Stimulated activated naive B cell treated with anti-CD40 and anti-IgM and Interleukin-4, amounts not matched to agents 10 μg/mL and 1 μg/mL and 100 μg/mL, for 72 hours (primary cell): Measurements from ENCODE around the gene PRAC2.
A peak's percentile ranks its signal among the peaks of the same experiment; 100 is the strongest.

ENCODE experiments used
- ATAC-seq, 2 donors: fragments of 150-1000 bp; cut with Tn5 transposase; replicated peaks; 2 replicates each; pipeline ENCODE4 v1.10.0; 2021; ENCODE audit warnings: moderate library complexity in 1 of 2
- DNase-seq: peaks from one replicate; pipeline ENCODE4 v3.0.0; 2021
- H3K27ac Mint-ChIP-seq: one replicate; pipeline ENCODE4 v1.8.0; 2022; ENCODE audit warnings: mild to moderate bottlenecking, mixed read lengths
- H3K27me3 Mint-ChIP-seq, 2 donors: one replicate each; pipeline ENCODE4 v1.8.0; 2022; ENCODE audit warnings: mixed read lengths in 2 of 2
- H3K36me3 Mint-ChIP-seq, 2 donors: one replicate each; pipeline ENCODE4 v1.8.0; 2022; ENCODE audit warnings: mixed read lengths in 2 of 2, mild to moderate bottlenecking in 1 of 2
- H3K4me1 Mint-ChIP-seq, 2 donors: one replicate each; pipeline ENCODE4 v1.8.0; 2022; ENCODE audit warnings: mixed read lengths in 2 of 2, mild to moderate bottlenecking in 1 of 2
- H3K4me3 Mint-ChIP-seq, 2 donors: one replicate each; pipeline ENCODE4 v1.8.0; 2022; ENCODE audit warnings: mild to moderate bottlenecking in 2 of 2, mixed read lengths in 2 of 2, moderate library complexity in 1 of 2
- H3K9me3 Mint-ChIP-seq, 2 donors: one replicate each; pipeline ENCODE4 v1.8.0; 2022; ENCODE audit warnings: mixed read lengths in 2 of 2, mild to moderate bottlenecking in 1 of 2

PRAC2 gene

DNA sequence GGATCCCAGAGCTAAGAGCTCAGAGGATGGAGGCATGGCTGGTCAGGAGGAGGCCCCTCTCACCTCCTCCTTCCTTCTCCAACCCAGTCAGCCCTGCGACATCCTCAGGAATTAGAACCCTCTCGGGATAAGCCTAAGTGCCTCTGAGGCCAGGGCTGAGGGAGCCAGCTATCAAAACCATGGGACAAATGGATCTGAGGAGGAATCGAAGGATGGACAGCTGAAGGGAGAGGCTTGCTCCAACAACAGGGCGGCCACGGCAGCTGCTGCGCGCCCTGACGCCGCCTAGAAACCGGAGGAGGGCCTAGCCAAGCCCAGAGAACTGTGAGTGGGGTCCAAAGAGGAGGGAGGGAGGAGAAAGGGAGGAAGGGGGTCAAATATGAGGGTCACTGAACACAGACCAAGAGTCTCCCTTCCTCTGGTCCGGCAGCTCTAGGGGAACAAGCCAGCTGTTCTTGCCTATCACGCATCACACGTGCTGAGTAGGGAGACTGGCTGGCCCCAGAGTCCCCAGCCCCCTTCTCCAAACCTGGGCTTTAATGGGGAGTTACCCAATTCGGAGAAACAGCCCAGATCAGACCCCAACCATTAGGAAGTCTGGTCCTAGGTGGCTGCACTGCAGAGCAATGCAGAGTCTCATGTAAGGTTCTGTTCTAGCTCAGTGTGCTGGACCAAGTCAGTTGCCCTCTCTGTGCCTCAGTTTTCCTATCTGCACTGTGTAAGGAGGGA is 11.5 kb downstream of the PRAC2 start:
- H3K36me3 Mint-ChIP-seq: peaks cover 1 to 3% of the 10 kb centered on the region in 2 donors
- no peak overlapping the region for H3K4me3 Mint-ChIP-seq
- peaks cover 80 to 94% of the 10 kb centered on the region in 2 donors for H3K27me3 Mint-ChIP-seq
- H3K4me1 Mint-ChIP-seq: peaks cover 18 to 39% of the 10 kb centered on the region in 2 donors
- DNase-seq (no peak), ATAC-seq (no peak)
- peaks cover 0 to 2% of the 10 kb centered on the region in 2 donors for H3K9me3 Mint-ChIP-seq
- no peak overlapping the region for H3K27ac Mint-ChIP-seq

DNA sequence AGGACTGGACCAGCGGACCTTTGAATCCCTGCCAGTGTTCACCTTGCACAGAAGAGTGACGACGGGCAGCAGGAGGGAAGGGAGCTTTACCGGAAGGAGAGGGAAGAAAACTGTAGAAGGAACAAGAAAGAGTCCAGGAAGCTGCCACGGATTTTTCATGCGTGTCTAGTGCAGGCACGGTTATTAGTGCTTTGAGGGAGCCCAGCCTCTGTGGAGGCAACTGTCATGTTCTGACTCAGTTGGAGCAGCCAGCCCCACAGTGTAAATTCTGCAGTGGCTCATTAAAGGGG is 12.0 kb downstream of the PRAC2 start:
- Mint-ChIP-seq H3K4me3 (no peak overlapping the region), H3K4me1 (peaks cover 17 to 38% of the 10 kb centered on the region in 2 donors), H3K36me3 (peaks cover 1 to 3% of the 10 kb centered on the region in 2 donors), H3K9me3 (peaks cover 0 to 2% of the 10 kb centered on the region in 2 donors), H3K27me3 (peaks cover 79 to 91% of the 10 kb centered on the region in 2 donors), H3K27ac (no peak overlapping the region)
- ATAC-seq (no peak), DNase-seq (no peak)

DNA sequence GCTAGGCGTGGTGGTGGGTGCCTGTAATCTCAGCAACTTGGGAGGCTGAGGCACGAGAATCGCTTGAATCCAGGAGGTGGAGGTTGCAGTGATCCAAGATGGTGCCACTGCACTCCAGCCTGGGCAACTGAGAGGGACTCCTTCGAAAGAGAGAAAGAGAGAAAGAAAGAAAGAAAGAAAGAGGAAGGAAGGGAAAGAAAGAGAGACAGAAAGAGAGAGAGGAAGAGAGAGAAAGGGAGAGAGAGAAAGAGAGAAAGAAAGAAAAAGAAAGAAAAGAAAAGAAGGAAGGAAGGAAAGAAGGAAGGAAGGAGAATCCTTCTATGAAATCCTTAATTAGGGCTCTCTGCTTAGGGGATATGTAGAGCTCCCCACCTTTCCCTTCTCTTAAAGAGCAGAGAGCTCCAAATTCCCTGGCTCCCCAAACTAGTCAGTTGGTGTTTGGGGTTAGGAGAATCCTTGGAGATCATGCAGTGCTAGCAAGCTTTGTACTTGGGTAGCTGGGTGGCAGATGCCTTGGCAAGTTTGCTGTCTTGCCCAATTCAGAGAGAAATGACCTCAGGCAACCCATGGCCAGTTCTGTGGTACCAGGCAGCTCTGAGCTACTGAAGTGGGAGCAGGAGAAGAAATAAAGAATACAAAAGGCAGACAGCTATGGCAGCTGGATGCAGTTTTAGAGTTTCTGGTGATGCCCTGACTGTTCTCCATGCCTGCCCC is 14.5 kb downstream of the PRAC2 start:
- peaks cover 1 to 3% of the 10 kb centered on the region in 2 donors for H3K36me3 Mint-ChIP-seq
- DNase-seq (no peak), ATAC-seq (no peak)
- peaks cover 0 to 2% of the 10 kb centered on the region in 2 donors for H3K9me3 Mint-ChIP-seq
- peaks cover 17 to 38% of the 10 kb centered on the region in 2 donors for H3K4me1 Mint-ChIP-seq
- H3K27ac Mint-ChIP-seq: no peak overlapping the region
- peaks cover 77 to 87% of the 10 kb centered on the region in 2 donors for H3K27me3 Mint-ChIP-seq
- no peak overlapping the region for H3K4me3 Mint-ChIP-seq

DNA sequence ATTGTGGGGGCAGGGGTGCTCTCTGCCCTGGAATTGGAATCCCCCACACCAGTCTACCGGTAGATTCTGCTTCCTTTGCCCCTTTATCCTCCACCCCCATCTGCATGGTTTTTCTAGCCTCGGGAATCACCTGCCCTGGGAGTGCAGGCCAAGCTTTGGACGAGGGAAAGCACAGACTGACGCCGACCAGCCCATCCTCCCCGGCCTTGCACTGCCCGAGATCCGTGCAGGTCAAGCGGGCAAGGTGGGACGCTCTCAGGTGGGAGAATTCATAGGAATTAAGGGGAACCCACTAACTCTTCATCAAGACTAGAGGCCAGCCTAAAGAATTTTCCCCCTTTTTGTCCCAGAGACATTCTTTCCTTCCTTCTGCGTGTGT is 15.4 kb downstream of the PRAC2 start:
- Mint-ChIP-seq H3K9me3 (peaks cover 0 to 2% of the 10 kb centered on the region in 2 donors), H3K36me3 (peaks cover 1 to 3% of the 10 kb centered on the region in 2 donors), H3K27ac (no peak overlapping the region), H3K27me3 (peaks cover 78 to 87% of the 10 kb centered on the region in 2 donors), H3K4me1 (peaks cover 14 to 29% of the 10 kb centered on the region in 2 donors), H3K4me3 (no peak overlapping the region)
- ATAC-seq (no peak), DNase-seq (no peak)

DNA sequence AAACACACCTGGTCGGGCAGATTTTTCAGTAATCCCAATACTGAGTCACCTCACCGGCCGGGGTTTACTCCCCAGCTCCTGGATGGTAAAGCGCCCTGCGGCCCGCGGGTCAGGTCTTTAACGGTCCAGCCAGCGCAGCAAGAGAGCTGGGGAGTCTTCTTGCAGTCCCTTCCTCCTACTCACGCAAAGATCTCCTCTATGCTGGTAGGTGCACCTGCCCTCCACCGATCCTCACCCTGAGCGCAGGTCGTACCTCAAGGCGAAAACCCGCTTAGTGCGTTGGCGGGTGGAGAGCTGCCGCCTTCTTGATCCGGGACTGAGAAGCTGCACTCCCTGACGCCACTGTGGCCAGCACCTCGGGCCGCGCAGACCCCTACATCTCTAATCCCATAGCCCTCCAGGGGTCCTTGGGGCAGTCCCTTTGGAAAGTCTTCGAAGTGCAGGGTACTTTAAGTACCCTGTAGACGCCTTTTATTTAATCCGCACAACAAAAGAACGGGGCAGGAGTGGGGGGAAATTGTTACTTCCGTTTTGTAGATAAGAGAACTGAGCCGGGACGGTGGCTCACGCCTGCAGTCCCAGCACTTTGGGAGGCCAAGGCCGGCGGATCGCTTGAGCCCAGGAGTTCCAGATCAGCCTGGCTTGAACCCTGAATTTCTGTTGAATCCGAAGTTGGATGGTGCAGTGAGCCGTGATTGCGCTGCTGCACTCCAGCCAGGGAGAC is 16.0 kb downstream of the PRAC2 start:
- Mint-ChIP-seq H3K36me3 (peaks cover 0 to 3% of the 10 kb centered on the region in 2 donors), H3K9me3 (peaks cover 0 to 2% of the 10 kb centered on the region in 2 donors), H3K4me3 (peak overlapping the region; percentile 41 to 50), H3K27ac (peak overlapping the region; percentile 57), H3K4me1 (peaks cover 8 to 24% of the 10 kb centered on the region in 2 donors), H3K27me3 (peaks cover 77 to 87% of the 10 kb centered on the region in 2 donors)
- ATAC-seq: no peak
- no peak for DNase-seq

DNA sequence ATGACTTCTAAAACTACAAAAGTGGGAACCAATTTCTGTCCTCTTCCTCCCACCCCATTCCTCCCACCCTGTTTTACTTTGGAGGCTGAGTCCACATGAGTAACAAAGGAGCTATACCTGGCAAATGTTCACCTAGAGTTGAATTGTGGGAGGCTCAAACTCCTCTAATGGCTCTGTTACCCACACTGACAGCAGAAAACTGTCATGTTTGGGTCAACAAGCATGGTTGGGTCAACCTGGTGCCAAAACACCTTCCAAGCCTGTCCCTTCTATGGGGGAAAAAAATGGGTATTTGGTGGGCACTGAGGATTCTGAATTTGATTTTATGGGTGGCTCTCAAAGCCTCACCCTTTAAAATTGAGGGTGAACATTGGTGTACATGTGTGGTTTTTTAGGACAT is 17.6 kb downstream of the PRAC2 start:
- Mint-ChIP-seq H3K4me3 (no peak overlapping the region), H3K27me3 (peaks cover 74 to 87% of the 10 kb centered on the region in 2 donors), H3K36me3 (peaks cover 0 to 3% of the 10 kb centered on the region in 2 donors), H3K4me1 (peaks cover 4 to 16% of the 10 kb centered on the region in 2 donors), H3K27ac (no peak overlapping the region), H3K9me3 (peaks cover 0 to 2% of the 10 kb centered on the region in 2 donors)
- DNase-seq (no peak), ATAC-seq (no peak)

DNA sequence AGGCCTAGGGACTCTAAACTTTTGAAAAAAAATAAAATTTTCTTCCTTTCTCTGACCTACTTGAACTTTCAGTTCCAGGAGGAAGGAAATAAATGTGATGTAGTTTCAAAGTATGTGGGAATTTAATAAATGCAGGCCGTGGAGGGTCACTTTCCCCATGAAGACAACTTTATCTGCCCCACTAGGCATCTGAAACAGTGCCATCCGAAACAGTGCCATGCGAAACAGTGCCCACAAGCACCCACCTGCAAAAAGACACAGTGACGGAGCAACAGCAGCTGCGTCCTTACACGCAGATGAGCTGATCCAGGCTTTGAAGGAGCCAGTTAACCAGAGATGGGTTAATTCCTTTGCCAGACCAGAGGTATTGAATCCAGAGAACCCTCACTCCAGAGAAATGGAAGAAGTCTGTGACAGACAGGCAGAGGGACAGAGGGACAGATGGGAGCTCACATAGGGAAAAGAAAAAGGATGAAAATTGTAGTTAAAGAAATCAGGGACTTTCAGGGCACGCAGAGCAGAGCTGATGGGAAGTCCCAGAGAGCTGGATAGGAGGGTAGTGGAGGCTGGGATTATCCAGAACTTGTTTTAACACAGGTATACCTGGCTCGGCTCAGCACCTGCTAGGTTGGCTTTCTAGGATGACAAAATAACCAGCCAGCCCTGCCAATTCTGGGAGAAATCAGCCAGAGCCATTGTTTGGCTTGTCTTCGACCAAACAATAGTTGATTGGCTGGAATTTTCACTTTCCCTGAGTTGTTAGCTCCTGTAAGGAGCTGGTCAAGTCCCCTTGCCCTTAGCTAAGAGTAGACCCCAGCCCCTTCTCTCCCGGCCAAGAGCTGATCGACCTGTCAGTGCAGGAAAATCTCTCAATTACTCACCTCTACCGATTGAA is 22.6 kb downstream of the PRAC2 start:
- DNase-seq (no peak), ATAC-seq (no peak)
- Mint-ChIP-seq H3K4me1 (peaks cover 7 to 17% of the 10 kb centered on the region in 2 donors), H3K27ac (no peak overlapping the region), H3K27me3 (peaks cover 67 to 89% of the 10 kb centered on the region in 2 donors), H3K9me3 (peaks cover 0 to 2% of the 10 kb centered on the region in 2 donors), H3K36me3 (no peaks in the 10 kb centered on the region), H3K4me3 (no peak overlapping the region)

DNA sequence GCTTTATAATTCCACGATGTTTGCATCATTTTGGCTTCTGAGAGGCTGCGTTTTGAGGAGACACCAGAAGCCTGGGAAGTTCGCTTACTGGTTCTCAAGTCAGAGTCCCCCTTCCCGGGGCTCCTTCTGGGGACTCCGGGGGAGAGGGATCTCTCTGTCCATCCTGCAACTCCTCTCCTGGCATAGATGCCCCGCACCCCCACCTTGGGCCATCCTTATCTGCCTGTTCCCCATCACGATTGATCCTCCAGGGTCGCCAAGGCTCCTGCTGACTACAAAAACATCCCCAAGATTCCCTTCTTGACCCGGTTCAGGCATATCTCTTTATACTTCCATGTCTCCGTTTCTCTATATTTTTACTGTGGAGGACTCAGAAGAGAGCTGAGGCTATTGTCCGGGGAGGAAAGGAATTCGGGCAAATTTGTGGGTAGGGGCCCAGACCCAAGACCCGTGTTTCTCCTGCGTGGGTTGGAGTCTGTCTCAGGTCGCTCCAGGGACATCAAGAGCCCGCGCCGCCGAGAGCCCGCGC is 24.0 kb downstream of the PRAC2 start:
- Mint-ChIP-seq H3K27me3 (peaks cover 67 to 88% of the 10 kb centered on the region in 2 donors), H3K9me3 (peaks cover 0 to 2% of the 10 kb centered on the region in 2 donors), H3K4me3 (peak overlapping the region; percentile 9 to 18), H3K4me1 (peaks cover 9 to 20% of the 10 kb centered on the region in 2 donors), H3K36me3 (no peaks in the 10 kb centered on the region), H3K27ac (no peak overlapping the region)
- DNase-seq (no peak), ATAC-seq (no peak)

DNA sequence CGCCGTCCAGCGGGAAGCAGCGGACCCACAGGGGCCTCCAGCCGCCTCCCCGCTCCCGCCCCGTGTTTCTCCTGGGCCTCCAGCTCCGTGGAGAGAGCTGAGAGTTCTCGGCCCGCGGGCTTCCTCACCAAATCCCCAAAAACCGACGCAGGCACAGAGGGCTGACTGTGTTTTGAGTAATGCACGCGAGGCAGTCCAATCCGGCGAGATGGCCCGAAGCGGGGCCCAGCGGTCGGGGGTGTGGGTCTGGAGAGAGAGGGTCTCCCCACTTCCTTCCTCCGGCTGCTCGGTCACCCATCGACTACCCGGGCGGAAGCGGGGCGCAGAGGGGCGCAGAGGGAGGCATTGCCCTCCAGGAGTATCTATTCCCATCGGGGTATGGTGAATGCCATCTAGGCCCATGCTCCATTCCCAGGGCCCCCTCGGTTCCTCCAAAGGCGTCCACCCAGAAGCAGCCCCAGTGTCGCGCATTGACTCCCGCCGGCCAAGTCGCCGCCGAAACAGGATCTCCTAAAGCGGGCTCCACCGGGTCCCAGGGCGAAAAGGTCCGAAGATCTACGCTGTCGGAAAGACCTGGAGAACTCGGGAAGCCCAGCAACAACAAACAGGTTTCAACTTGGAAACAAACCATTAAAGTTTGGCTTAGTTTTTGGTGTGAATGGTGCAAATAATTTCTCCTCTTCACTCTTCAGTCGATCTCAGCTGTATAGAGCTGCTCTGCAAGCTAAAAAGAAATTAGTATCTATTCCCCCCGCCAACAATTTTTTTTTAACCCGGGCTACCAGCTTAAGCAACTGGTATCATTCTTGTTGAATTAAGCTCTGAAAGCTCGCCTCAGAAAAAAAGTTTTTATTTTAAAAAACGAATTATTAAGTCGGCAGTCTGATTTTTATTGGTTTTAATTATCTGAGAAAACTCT is 24.7 kb downstream of the PRAC2 start:
- no peak for DNase-seq
- Mint-ChIP-seq H3K27me3 (peaks cover 73 to 88% of the 10 kb centered on the region in 2 donors), H3K4me1 (peaks cover 9 to 27% of the 10 kb centered on the region in 2 donors), H3K9me3 (peaks cover 0 to 2% of the 10 kb centered on the region in 2 donors), H3K27ac (peak overlapping the region; percentile 65), H3K36me3 (no peaks in the 10 kb centered on the region), H3K4me3 (no peak overlapping the region)
- ATAC-seq: no peak

DNA sequence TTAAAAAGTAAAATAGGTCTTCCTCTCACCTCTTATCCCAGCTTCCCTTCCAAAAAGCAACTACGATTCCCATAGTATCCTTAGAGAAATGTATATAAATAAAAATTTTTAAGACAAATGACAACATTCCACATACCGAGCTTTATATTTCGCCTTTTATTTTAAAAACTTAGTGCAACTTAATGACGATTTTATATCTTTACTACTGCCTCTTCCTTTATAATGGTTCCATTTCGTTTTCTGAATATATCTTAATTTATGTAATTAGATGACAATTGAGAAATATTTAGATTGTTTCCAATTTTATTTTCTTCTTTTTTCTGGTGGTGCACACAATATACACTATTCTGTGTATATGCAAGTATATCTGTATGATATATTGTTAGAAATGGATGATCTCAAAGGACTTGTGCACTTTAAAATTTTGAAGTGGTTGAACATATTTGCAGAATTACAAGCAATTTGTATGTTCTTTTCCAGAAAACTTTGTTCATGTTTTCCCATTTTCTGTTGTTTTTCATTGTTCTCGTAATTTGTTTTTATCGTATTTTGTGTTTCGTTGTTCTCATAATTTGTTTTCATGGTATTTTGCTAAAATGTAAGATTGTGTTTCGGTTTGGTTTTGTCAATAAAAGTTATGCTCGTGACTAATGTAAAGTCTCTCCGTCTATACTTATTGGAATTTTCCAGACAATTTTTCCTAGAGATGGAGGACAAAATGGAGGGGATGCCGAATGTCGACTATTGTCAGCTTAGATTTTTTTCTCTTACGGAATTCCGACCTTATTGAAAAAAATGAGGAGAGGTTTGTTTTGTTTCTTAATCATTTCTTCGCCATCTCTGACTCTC is 26.0 kb downstream of the PRAC2 start:
- peaks cover 0 to 2% of the 10 kb centered on the region in 2 donors for H3K9me3 Mint-ChIP-seq
- no peak for ATAC-seq
- H3K27me3 Mint-ChIP-seq: peaks cover 73 to 88% of the 10 kb centered on the region in 2 donors
- H3K4me1 Mint-ChIP-seq: peaks cover 11 to 37% of the 10 kb centered on the region in 2 donors
- no peaks in the 10 kb centered on the region for H3K36me3 Mint-ChIP-seq
- peak overlapping the region; percentile 77 for H3K27ac Mint-ChIP-seq
- H3K4me3 Mint-ChIP-seq: peak overlapping the region in 1 of 2 donors; percentile 3
- no peak for DNase-seq

DNA sequence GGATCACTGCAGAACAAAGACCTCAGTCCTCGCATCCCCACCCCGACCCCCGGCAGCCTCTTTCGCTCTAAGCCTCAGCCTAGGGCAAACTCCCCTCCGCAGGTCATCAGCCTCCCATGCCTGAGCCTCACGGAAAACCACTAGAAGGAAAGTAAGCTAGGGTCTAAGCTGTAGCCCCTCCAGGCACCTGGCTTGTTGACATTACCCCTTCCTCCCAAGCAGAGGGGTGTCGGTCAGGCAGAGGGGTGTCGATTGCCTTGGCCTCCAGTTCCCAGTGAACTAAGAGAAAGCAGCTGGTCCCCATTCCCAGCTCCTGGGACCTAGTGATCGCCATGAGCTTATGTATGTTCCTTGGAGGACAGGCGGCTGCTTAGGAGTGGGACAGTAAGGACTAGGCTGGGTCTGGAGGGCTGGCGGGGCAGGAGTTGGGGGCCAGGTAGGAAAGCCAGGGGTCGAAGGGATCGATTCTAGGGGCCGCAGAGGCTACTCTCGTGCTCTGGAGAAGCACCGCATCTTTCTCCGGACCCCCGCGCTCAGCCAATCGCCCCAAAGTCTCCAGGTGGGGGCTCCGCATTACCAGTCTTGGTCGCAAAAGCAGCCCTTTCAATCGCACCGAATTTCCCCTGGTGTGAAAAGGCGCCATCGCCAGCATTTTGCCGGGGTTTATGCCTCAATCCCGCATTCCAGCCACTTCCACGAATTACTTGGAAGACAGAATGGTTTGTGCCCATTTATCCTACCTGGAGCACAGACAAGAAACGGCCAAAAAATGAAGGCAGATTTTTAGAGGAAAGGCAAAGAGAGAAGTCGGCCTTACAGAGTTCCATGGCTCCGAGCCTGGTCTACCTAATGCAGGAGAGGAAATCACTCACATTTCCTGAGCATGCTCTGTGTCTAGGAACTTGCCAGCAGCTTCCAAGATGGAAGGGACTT is 26.9 kb downstream of the PRAC2 start:
- Mint-ChIP-seq H3K9me3 (peaks cover 0 to 2% of the 10 kb centered on the region in 2 donors), H3K36me3 (no peaks in the 10 kb centered on the region), H3K4me3 (no peak overlapping the region), H3K4me1 (peaks cover 15 to 47% of the 10 kb centered on the region in 2 donors), H3K27ac (peak overlapping the region; percentile 77), H3K27me3 (peaks cover 75 to 88% of the 10 kb centered on the region in 2 donors)
- DNase-seq: no peak
- ATAC-seq: no peak
